ENCODE data around the gene BICDL2. TPM values are rescaled to one million over a fixed set of nuclear protein-coding genes. Genes with fewer than 3 reads are reported as not detected.
"Not testable (repeated sequence)": the region's sequence is repeated elsewhere in the genome, so short reads cannot be mapped to it uniquely, and the experiment has no call there.

BICDL2 gene
- not detected for total RNA-seq

- DNase-seq (ENCODE audit: low read depth in 2 of 3, low spot score in 2 of 3), result no peak
These were observed at the start of gene BICDL2 for GRCh38 chr16:3036726-3037315. TSS of gene BICDL2 (minus strand) at chr16:3036944. CDS start at chr16:3035496, 1,448 bp downstream.

- no peak for DNase-seq (ENCODE audit: low read depth in 2 of 3, low spot score in 2 of 3)
These were observed 49.3 kb upstream of the BICDL2 start for GRCh38 chr16:3085868-3086595.

GRCh38 chr16:3084969-3085670 lies 48.4 kb upstream of the BICDL2 start:
- no peak for DNase-seq (ENCODE audit: low read depth in 2 of 3, low spot score in 2 of 3)

- DNase-seq (ENCODE audit: low read depth in 2 of 3, low spot score in 2 of 3), result no peak
These were observed 47.7 kb upstream of the BICDL2 start for GRCh38 chr16:3084491-3084890.

GRCh38 chr16:3083408-3083807 lies 46.7 kb upstream of the BICDL2 start:
- not testable (repeated sequence) for DNase-seq (ENCODE audit: low read depth in 2 of 3, low spot score in 2 of 3)

- not testable (repeated sequence) for DNase-seq (ENCODE audit: low read depth in 2 of 3, low spot score in 2 of 3)
These were observed 45.2 kb upstream of the BICDL2 start for GRCh38 chr16:3081957-3082356.

GRCh38 chr16:3080024-3080423 lies 43.3 kb upstream of the BICDL2 start:
- DNase-seq (ENCODE audit: low read depth in 2 of 3, low spot score in 2 of 3), result no peak

GRCh38 chr16:3076577-3076976 lies 39.8 kb upstream of the BICDL2 start:
- no peak for DNase-seq (ENCODE audit: low read depth in 2 of 3, low spot score in 2 of 3)

- not testable (repeated sequence) for DNase-seq (ENCODE audit: low read depth in 2 of 3, low spot score in 2 of 3)
These were observed 39.2 kb upstream of the BICDL2 start for GRCh38 chr16:3075946-3076345.

- DNase-seq (ENCODE audit: low read depth in 2 of 3, low spot score in 2 of 3), result no peak
These were observed 38.8 kb upstream of the BICDL2 start for GRCh38 chr16:3075523-3075915.

- peak; percentile 60 to 94 (median 86) for DNase-seq (ENCODE audit: low read depth in 2 of 3, low spot score in 2 of 3)
These were observed 38.2 kb upstream of the BICDL2 start for GRCh38 chr16:3074860-3075522.

- DNase-seq (ENCODE audit: low read depth in 2 of 3, low spot score in 2 of 3), result no peak
These were observed 36.7 kb upstream of the BICDL2 start for GRCh38 chr16:3073448-3073847.

- peak in 1 of 3 donors; percentile 30 for DNase-seq (ENCODE audit: low read depth in 2 of 3, low spot score in 2 of 3)
These were observed 36.0 kb upstream of the BICDL2 start for GRCh38 chr16:3072576-3073263.

- not testable (repeated sequence) for DNase-seq (ENCODE audit: low read depth in 2 of 3, low spot score in 2 of 3)
These were observed 35.4 kb upstream of the BICDL2 start for GRCh38 chr16:3072148-3072547.

- DNase-seq (ENCODE audit: low read depth in 2 of 3, low spot score in 2 of 3), result no peak
These were observed 34.9 kb upstream of the BICDL2 start for GRCh38 chr16:3071655-3072054.

GRCh38 chr16:3070608-3071111 lies 33.9 kb upstream of the BICDL2 start:
- no peak for DNase-seq (ENCODE audit: low read depth in 2 of 3, low spot score in 2 of 3)

GRCh38 chr16:3069146-3069545 lies 32.4 kb upstream of the BICDL2 start:
- not testable (repeated sequence) for DNase-seq (ENCODE audit: low read depth in 2 of 3, low spot score in 2 of 3)

- DNase-seq (ENCODE audit: low read depth in 2 of 3, low spot score in 2 of 3), result no peak
These were observed 31.7 kb upstream of the BICDL2 start for GRCh38 chr16:3068487-3068886.

GRCh38 chr16:3066440-3066748 lies 29.6 kb upstream of the BICDL2 start:
- no peak for DNase-seq (ENCODE audit: low read depth in 2 of 3, low spot score in 2 of 3)

- DNase-seq (ENCODE audit: low read depth in 2 of 3, low spot score in 2 of 3), result no peak
These were observed 29.1 kb upstream of the BICDL2 start for GRCh38 chr16:3065742-3066439.

All from hematopoietic multipotent progenitor cell (in vitro differentiated cells).